ENCODE data around the gene ASB6.

Gene ASB6

GRCh38 chr9:129624947-129625346, 17.0 kb downstream of the ASB6 start:
- no peak for DNase-seq

DNA sequence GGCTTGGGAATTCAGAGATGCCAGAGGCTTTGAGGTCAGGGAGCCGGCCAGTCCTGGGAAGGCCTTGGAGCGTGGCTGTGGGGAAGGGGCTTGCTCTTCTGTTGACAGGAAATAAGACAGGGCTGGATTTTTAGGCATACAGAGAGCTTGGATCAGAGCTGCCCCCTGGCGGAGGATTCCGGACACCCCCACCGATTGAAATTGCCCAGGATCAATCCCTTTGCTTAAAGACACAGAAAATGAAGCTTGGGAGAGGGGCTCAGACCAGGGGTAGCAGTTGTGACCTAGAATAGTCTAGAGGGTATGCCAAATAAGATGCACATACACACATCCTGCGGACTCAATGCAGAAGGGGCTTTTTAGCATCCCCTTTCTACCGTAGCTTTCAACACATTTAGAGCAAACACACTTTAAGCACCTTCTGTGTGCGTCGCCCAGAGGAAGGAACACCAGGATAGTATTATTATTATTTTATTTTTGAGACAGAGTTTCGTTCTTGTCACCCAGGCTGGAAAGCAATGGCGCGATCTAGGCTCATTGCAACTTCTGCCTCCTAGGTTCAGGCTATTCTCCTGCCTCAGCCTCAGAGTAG, 17.7 kb downstream of the ASB6 start:
- DNase-seq = no peak

DNA sequence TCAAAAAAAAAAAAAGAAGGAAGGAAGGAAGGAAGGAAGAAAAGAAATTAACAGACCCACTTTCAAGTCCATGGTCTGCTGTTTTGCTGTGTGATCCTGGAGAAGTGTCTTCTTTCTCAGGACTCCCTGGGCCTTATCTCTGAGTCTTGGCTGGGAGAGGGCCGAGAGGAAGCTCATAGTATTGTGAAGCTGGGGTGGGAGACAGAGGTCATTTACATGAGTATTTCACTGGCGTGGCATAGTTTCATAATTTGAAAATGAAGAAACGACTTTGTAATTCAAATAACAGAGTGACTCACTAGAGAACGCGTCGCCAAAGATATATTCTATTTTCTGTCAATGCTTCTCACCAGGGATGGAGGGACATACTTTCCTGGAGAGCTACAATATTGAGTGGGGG, 18.6 kb downstream of the ASB6 start:
- DNase-seq = no peak

GRCh38 chr9:129620669-129621295, 21.2 kb downstream of the ASB6 start, which contains the start of gene C9orf50:
C9orf50 (minus strand) TSS chr9:129621101; CDS start chr9:129620574, 527 bp downstream.
- no peak for DNase-seq

DNA sequence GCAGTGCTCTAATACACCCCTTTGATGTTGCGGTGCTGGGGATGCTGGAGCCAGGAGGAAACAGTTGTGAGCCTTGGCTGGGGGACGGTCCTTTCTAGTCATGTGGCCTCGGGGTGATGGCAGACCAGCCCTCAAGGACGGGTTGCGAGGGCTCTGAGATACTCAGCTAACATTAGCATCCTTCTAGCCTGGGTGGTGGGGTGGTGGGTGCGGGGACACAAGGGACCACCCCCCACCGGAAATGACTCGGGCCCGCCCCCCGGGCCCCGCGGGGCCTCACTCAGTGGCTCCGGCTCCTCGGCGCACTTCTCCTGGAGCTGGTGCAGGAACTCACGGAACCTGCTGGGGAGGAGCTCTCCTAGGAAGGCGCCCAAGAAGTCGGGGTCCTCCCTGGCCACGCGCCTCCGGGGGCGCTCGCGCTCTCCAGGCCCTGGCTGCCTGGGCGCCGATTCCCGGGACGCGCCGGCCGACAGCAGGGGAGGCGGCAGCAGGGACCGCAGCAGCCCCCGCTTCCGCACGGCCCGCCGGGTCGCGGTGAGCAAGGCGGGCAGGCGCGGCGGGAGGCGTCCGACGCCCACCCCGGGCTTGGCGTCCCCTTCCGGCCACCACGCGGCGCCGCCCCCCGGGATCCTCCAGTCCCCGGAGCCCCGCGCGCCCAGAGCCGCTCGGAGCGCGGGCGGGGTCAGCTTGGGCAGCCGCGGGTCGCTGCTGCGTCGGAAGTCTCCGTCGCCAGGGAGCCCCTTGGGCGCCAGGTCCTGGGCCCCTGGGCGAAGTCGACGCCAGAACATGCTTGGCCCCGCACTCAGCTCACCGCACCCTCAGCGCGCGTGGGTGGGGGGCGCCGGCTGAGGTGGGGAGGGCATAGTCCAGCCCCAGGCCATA, 21.9 kb downstream of the ASB6 start:
- DNase-seq = no peak

- no peak for DNase-seq
Observed at GRCh38 chr9:129617167-129617566, 24.8 kb downstream of the ASB6 start.

GRCh38 chr9:129615407-129616285, 26.3 kb downstream of the ASB6 start:
- no peak for DNase-seq

DNA sequence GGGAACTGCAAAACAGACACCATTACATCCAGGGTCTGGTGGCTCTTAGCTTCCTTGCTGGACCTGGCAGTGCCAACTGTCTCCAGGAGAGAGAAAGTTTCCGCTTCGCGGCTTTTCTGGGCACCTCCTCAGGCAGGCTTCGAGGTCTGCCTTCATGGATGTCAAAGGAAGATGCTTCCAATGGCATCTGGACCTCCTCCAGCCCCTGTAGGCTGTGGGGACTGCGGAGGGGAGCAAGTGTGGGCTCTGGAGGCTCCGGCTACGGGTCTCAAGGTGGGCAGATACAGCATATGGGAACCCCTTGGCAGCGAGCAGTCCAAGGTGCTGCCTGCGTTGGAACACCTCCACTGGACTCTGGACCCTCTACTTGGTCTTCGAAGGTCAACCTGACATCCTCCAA, 27.0 kb downstream of the ASB6 start:
- DNase-seq = no peak

DNA sequence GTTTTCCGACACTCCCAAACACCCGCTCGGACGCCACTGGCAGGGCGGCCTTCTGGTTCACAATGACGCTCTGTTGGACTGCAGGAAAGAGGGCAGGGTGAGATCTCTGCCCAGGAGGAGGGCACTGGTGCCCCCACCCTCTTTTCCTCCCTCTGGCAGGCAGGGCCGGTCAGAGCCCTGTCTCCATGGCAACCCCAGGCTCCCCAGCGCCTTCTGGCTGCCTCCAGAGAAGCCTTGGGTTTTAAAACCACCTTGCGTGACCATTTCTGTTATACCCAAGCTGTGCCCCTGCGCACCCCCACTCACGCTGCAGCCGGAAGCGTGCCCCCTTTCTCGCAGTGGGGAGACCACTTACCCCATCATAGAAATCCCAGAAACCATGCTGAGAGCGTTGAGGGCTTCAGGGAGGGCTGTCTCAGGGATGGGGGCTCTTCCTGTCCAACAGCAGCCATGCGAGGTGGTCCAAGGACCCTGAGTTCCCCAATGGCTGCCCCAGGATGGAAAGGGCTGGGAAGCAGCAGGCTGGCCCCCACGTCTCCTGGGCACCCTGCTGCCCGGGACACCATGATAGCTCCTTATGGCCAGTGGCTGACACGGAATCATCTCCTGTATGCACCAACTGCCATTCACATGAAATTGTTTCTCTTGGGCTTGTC, 28.3 kb downstream of the ASB6 start:
- DNase-seq = peak; percentile 79 to 80

GRCh38 chr9:129612815-129613519, 29.0 kb downstream of the ASB6 start:
- no peak for DNase-seq

DNA sequence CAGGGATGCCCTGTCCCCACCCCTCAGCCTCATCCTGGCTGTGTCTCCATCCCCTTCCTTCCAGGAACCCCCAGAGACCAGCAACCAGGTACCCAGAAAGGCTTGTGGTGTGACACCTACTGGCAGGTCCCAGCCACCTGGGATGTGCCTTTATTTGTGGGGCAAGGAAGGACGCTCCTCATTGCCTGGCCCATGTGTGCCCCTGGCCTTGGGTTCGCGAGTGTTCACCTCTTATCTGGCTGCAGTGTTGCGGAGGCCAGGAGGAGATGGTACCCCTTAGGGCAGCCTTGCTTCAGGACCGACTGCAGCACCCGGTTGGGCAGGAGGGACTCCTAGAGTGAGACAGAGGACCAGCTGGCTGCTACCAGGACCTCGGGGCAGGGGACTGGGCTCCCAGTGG, 29.8 kb downstream of the ASB6 start:
- DNase-seq = no peak

DNA sequence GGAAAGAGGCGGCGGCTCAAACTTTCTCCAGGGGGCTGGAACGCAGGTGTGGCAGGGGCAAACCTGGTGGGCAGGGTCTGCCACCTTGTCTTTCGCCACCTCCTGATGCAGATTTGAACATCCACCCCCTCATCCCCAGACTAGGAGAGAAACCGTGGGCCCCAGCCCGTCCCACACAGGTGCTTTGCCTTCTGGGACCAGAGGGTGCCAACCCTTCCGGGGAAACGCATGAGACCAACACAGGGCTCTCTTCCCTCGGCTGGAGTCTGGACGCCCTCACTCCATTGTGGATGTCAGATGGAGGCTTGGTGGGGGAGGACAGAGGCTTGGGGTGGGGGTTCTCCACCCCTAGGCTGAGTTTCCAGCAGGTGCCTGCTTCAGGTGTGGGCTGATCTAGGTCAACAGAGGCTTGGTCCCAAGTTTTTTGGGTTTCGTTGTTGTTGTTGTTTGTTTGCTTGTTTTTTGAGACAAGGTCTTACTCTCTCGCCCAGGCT, 30.6 kb downstream of the ASB6 start:
- no peak for DNase-seq

- DNase-seq = no peak
Observed at GRCh38 chr9:129610473-129611306, 31.3 kb downstream of the ASB6 start.

GRCh38 chr9:129610213-129610472, 31.8 kb downstream of the ASB6 start:
- no peak for DNase-seq

GRCh38 chr9:129609486-129610212, 32.3 kb downstream of the ASB6 start:
- no peak for DNase-seq

DNA sequence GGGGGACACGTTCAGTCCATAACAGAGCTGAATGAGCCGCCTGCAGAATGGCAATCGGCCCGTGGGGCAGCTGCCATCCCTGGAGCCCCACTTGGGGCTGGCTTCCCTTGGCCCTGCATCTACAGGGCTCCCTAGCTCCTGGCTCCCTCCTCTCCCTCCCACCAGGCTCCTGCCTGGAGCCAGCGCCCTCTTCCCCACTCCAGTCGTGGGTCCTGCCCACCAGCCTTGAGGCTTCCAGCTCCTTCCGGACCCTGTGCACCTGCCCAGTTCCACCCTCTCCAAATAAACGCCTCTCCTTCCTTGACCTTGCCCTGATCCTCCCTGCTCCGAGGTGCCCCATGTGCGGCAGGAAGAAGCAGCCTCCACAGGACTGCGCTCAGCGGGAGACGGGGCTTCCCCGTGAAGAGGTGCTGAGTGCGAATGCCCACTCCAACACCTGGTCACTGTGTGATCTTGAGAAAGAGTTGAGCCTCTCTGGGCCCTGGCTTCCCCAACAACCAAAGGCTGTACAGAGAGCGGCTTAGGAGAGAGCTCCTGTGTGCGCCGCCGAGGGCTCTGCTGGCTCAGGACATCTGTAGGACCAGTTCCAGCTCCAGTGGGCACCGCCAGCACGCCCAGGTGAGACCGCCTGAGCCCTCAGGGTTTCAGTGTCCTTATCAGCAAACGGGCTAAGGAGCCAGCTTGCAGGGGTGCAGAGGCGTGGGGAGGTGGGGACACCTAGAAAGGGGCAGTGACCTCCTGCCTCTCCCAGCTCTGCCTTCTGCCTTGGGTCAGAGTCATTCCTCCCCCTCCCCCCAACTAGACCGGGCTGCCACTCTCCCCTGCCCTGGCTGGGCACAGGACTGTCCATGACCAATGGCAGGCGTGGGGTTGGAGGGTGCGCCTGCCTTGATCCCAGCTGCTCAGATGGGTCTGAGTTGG, 33.1 kb downstream of the ASB6 start:
- no peak for DNase-seq

- no peak for DNase-seq
Observed at GRCh38 chr9:129607027-129607387, 34.9 kb downstream of the ASB6 start.

- DNase-seq = no peak
Observed at GRCh38 chr9:129606161-129607026, 35.6 kb downstream of the ASB6 start.

All from cerebellar nuclear complex (tissue), 1 donor.